Smooth muscle cell (in vitro differentiated cells): ENCODE results near the gene SUPT16H. TPM values are rescaled to one million over a fixed set of nuclear protein-coding genes. Genes with fewer than 3 reads are reported as not detected.

Experiments
- DNase-seq: peaks from one replicate; lab custom pipeline; 2025; ENCODE audit not compliant: unreplicated experiment; lab: John Stamatoyannopoulos, UW
- H2AFZ ChIP-seq: fragments of 200-600 bp; sonication (generic); 2 replicates; pipeline ENCODE4 v1.6.0; 2016; ENCODE audit warnings: antibody characterized with exemption, low read depth, mild to moderate bottlenecking
- H3F3A ChIP-seq: fragments of 200-600 bp; sonication (generic); 2 replicates; pipeline ENCODE4 v1.6.0; 2017; ENCODE audit warnings: antibody characterized with exemption, low read depth
- H3K27ac ChIP-seq: fragments of 200-600 bp; sonication (generic); 2 replicates; pipeline ENCODE4 v1.5.1; 2016; ENCODE audit warnings: low read depth, mild to moderate bottlenecking
- H3K27me3 ChIP-seq: fragments of 200-600 bp; sonication (generic); 2 replicates; pipeline ENCODE4 v1.6.1; 2016; ENCODE audit warnings: low read depth, mild to moderate bottlenecking
- H3K36me3 ChIP-seq: fragments of 200-600 bp; sonication (generic); 2 replicates; pipeline ENCODE4 v1.5.1; 2016; ENCODE audit warnings: low read depth
- H3K4me1 ChIP-seq: fragments of 200-600 bp; sonication (generic); 2 replicates; pipeline ENCODE4 v1.5.1; 2016; ENCODE audit warnings: low read depth
- H3K4me2 ChIP-seq: fragments of 200-600 bp; sonication (generic); 2 replicates; pipeline ENCODE4 v1.6.0; 2016; ENCODE audit warnings: mild to moderate bottlenecking
- H3K4me3 ChIP-seq: fragments of 200-600 bp; sonication (generic); 2 replicates; pipeline ENCODE4 v1.5.1; 2016; ENCODE audit warnings: mild to moderate bottlenecking
- H3K79me2 ChIP-seq: fragments of 200-600 bp; sonication (generic); 2 replicates; pipeline ENCODE4 v1.6.0; 2016; ENCODE audit warnings: low read depth, mild to moderate bottlenecking
- H3K9ac ChIP-seq: fragments of 200-600 bp; sonication (generic); 2 replicates; pipeline ENCODE4 v1.6.0; 2016; ENCODE audit warnings: low read depth
- H3K9me3 ChIP-seq: fragments of 200-600 bp; sonication (generic); replicated peaks from 2 replicates; pipeline ENCODE4 v1.5.1; 2016; ENCODE audit warnings: low read depth
- H4K20me1 ChIP-seq: fragments of 200-600 bp; sonication (generic); 2 replicates; pipeline ENCODE4 v1.6.0; 2016; ENCODE audit warnings: low read depth
- CTCF ChIP-seq: fragments of 200-600 bp; sonication (generic); IDR thresholded peaks from 2 replicates; pipeline ENCODE4 v1.5.1; 2017; ENCODE audit warnings: borderline replicate concordance, mild to moderate bottlenecking, antibody characterized with exemption; ENCODE audit not compliant: insufficient read depth, poor library complexity, severe bottlenecking
- WGBS: methylation state at CpG from one replicate; pipeline ENCODE4 v1.1.7; 2016; ENCODE audit warnings: low lambda C conversion rate; 5-methylcytosine and 5-hydroxymethylcytosine counted together
- polyA plus RNA-seq: library from polyadenylated mRNA; unstranded; fragments of >200 nt; fragmentation: Nextera tagmentation; extraction: Ambion mirVana; gene quantifications from 2 replicates; pipeline ENCODE4 v1.2.1, GENCODE V29; 2016
- total RNA-seq: library from RNA; depleted of rRNA; stranded (reverse); fragments of >200 nt; gene quantifications from 2 replicates; pipeline ENCODE4 v1.2.3, GENCODE V29; 2014

The SUPT16H gene
- total and polyA plus RNA-seq, 2 experiments from 2014 or later, result 52.3 to 68.0 TPM

- TF ChIP-seq CTCF, result no peak
- Histone ChIP-seq H3K4me1 (no peaks in the 10 kb centered on the region), H3K4me2 (no peak overlapping the region), H4K20me1 (peaks cover 15% of the 10 kb centered on the region), H3K4me3 (no peak overlapping the region), H3K36me3 (peaks cover 49% of the 10 kb centered on the region), H3K9ac (no peak overlapping the region), H3F3A (peaks cover 13% of the 10 kb centered on the region), H2AFZ (no peak overlapping the region), H3K9me3 (no peaks in the 10 kb centered on the region), H3K27ac (no peak overlapping the region), H3K27me3 (peaks cover 2% of the 10 kb centered on the region), H3K79me2 (no peaks in the 10 kb centered on the region)
- DNase-seq, result no peak
- WGBS, result over 99% methylated on average over 9 of the region's 9 CpGs
Observed at GRCh38 chr14:21352587-21352986, 31.2 kb downstream of the SUPT16H start.

GRCh38 chr14:21350539-21350938 is 33.3 kb downstream of the SUPT16H start:
- H3F3A ChIP-seq, result peaks cover 13% of the 10 kb centered on the region
- DNase-seq, result no peak
- no peak overlapping the region for H3K4me2 ChIP-seq
- 17% methylated on average over 3 of the region's 3 CpGs for WGBS
- no peak overlapping the region for H3K27ac ChIP-seq
- no peak overlapping the region for H3K4me3 ChIP-seq
- no peak overlapping the region for H3K9ac ChIP-seq
- H3K79me2 ChIP-seq, result no peaks in the 10 kb centered on the region
- H3K9me3 ChIP-seq, result no peaks in the 10 kb centered on the region
- peaks cover 15% of the 10 kb centered on the region for H4K20me1 ChIP-seq
- H2AFZ ChIP-seq, result no peak overlapping the region
- TF ChIP-seq CTCF, result no peak
- H3K36me3 ChIP-seq, result peaks cover 30% of the 10 kb centered on the region
- H3K4me1 ChIP-seq, result no peaks in the 10 kb centered on the region
- peaks cover 7% of the 10 kb centered on the region for H3K27me3 ChIP-seq

- Histone ChIP-seq H3K36me3 (peaks cover 3% of the 10 kb centered on the region), H3K4me3 (no peak overlapping the region), H3K27me3 (peaks cover 28% of the 10 kb centered on the region), H3F3A (peaks cover 8% of the 10 kb centered on the region), H3K9ac (no peak overlapping the region), H3K79me2 (no peaks in the 10 kb centered on the region), H3K4me2 (no peak overlapping the region), H3K27ac (no peak overlapping the region), H2AFZ (no peak overlapping the region), H3K9me3 (no peaks in the 10 kb centered on the region), H3K4me1 (no peaks in the 10 kb centered on the region), H4K20me1 (peaks cover 10% of the 10 kb centered on the region)
- WGBS, result 66% methylated on average over 2 of the region's 2 CpGs
- DNase-seq, result no peak
- TF ChIP-seq CTCF, result no peak
Observed at GRCh38 chr14:21347201-21347600, 36.6 kb downstream of the SUPT16H start.

GRCh38 chr14:21346532-21347135 is 37.2 kb downstream of the SUPT16H start:
- Histone ChIP-seq H3K9ac (no peak overlapping the region), H2AFZ (no peak overlapping the region), H3K4me2 (no peak overlapping the region), H4K20me1 (peaks cover 10% of the 10 kb centered on the region), H3K27me3 (peaks cover 29% of the 10 kb centered on the region), H3K4me3 (no peak overlapping the region), H3K27ac (no peak overlapping the region), H3K36me3 (no peaks in the 10 kb centered on the region), H3K79me2 (no peaks in the 10 kb centered on the region), H3K9me3 (no peaks in the 10 kb centered on the region), H3F3A (peaks cover 8% of the 10 kb centered on the region), H3K4me1 (no peaks in the 10 kb centered on the region)
- DNase-seq, result no peak
- WGBS, result 74% methylated on average over 2 of the region's 2 CpGs
- TF ChIP-seq CTCF, result no peak
